ENCODE data around the gene ITPRID1. TPM values are rescaled to one million over a fixed set of nuclear protein-coding genes. Genes with fewer than 3 reads are reported as not detected.

Gene ITPRID1
- total RNA-seq, 2 donors from 2014 or later, result not detected

GRCh38 chr7:31595390-31595789 is 81.5 kb downstream of the ITPRID1 start:
- no peak for DNase-seq
- no peak for ATAC-seq
- intact Hi-C loops (cut with DNase I), result no loop called here

DNA sequence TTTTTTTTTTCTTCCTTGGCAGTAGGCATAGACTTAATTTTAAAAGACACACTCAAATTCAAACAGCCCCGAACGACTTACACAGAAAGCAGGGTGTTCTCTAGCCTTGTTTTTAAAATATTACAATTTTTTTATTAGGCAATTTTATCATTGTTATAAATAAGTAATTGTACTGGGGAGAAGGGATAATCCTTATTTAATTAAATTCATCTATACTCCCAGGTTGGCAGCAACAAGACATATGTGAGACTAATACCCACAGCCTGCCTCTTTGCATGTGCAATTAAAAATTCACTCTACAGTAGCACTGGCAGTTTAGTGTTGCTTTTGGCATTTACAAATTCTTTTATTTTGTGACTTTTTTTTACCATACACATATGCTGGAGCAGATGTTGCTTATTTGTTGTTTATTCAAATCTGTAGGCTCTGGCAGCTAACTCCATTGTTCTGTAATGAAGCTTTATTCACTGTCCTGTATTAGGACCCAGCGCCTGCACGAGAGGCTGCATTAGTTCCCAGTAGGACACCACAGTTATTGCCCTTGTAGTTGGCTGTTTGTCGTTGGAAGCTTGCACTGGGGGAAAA is 88.2 kb downstream of the ITPRID1 start:
- DNase-seq (no peak), ATAC-seq (no peak)
- intact Hi-C loops (cut with DNase I), result no loop called here

GRCh38 chr7:31603046-31603445 is 89.2 kb downstream of the ITPRID1 start:
- intact Hi-C loops (cut with DNase I), result no loop called here
- no peak for ATAC-seq
- DNase-seq, result no peak

DNA sequence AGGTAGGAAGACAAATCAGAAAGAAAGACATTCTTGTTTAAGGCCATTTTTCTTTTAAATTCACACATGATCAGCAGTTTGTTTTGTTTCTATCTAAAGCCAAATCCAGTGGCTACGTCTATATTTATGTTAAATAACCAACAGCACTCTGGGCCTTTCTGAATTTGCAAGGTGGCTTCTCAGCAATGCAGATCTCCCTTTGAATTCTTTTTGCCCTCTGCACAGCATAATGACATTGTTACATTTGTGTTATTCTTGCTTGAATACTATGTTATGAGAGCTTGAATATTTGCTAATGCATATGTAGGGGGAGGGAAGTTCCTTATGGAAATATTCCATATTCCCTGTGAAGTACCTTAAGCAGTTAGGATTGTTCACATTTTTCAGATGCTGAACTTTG is 99.7 kb downstream of the ITPRID1 start:
- ATAC-seq, result no peak
- intact Hi-C loops (cut with DNase I), result no loop called here
- no peak for DNase-seq

DNA sequence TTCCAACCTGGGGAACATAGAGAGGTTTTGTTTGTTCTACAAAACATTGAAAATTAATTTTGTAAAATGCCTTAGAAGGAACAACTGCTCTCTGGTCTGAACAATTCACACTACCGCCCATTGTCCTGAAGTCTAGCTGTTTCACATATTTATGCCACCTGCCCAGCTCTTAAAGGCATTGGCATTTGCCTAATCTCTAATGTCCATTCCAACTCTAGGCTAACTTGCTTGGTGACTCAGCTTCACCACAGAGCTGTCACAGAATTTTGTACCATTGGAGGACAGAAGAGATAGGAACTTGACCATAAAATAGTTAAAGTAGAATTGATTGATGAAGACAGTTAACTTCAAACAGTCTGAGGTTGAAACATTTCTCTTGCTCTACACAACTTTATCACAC is 119.6 kb downstream of the ITPRID1 start:
- ATAC-seq, result no peak

GRCh38 chr7:31633894-31634494 is 120.1 kb downstream of the ITPRID1 start:
- DNase-seq, result peak; percentile 28
- intact Hi-C loops (cut with DNase I), result loop anchor here (2.0 to 10.0 kb wide), 3 partner anchors 191 to 499 kb away; no protein-coding TSS in a partner anchor
- peak; percentile 79 to 84 for ATAC-seq

More for the DNA sequence above, 119.6 kb downstream of the ITPRID1 start:
- intact Hi-C loops (cut with DNase I), result loop anchor here (2.0 to 10.0 kb wide), 3 partner anchors 191 to 499 kb away; no protein-coding TSS in a partner anchor
- DNase-seq, result no peak

DNA sequence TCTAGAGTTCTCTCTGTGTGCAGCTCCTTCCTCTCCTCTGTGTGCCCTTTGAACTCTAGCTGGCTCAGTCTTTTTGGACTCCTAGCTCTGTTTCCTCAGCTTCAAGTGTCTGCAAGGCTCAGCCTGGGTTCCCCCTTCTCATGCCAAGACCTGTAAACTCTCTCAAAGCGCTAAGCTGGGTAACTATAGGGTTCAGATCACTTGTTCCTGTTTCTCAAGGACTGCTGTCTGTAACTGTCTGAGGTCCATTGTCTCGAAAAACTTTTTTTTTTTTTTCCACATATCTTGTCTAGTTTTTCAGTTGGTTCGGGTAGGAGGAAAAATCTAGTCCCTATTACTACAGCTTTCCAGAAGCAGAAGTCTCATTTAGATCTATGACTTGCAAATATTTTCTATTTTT is 126.5 kb downstream of the ITPRID1 start:
- ATAC-seq (no peak), DNase-seq (no peak)
- intact Hi-C loops (cut with DNase I), result no loop called here

GRCh38 chr7:31642681-31643115 is 128.8 kb downstream of the ITPRID1 start:
- intact Hi-C loops (cut with DNase I), result no loop called here
- ATAC-seq (peak in 1 of 2 donors; percentile 53), DNase-seq (no peak)

GRCh38 chr7:31646942-31647341 is 133.1 kb downstream of the ITPRID1 start:
- intact Hi-C loops (cut with DNase I), result no loop called here
- ATAC-seq, result no peak
- DNase-seq, result no peak

DNA sequence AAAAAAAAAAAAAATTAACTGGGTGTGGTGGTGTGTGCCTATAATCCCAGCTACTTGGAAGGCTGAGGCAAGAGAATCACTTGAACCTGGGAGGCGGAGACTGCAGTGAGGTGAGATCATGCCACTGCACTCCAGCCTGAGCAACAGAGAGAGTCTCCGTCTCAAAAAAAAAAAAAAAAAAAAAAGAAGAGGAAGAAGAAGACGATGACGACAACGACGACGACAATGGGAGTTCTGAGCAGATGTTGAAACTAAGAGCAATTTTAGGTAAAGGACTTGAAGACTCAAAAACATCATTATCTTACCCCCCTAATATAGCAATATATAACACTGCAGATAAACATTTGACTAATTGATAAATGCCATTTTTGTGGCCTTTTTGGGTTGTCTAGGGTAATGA is 133.6 kb downstream of the ITPRID1 start:
- intact Hi-C loops (cut with DNase I), result no loop called here
- ATAC-seq, result no peak
- DNase-seq, result no peak

DNA sequence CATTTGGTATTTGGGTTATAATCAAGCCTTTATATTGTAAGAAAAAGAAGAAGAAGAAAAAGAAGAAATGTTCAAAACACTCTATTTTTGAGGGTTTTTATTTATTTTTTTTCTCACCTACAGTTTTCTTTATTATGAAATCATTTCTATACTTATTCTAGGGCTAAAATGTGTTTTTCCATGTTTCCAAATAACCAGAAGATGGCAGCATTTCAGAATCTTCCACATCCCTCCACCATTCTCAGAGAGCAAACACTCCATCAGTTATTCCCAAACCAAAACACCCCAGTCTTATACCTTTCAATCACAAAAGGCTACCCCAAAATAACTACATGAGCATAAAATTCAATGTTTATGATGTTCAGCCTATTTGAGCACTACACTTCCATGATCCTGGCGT is 134.4 kb downstream of the ITPRID1 start:
- ATAC-seq, result no peak
- DNase-seq, result no peak
- intact Hi-C loops (cut with DNase I), result no loop called here

GRCh38 chr7:31648880-31649279 is 135.0 kb downstream of the ITPRID1 start:
- DNase-seq (no peak), ATAC-seq (no peak)
- intact Hi-C loops (cut with DNase I), result no loop called here

DNA sequence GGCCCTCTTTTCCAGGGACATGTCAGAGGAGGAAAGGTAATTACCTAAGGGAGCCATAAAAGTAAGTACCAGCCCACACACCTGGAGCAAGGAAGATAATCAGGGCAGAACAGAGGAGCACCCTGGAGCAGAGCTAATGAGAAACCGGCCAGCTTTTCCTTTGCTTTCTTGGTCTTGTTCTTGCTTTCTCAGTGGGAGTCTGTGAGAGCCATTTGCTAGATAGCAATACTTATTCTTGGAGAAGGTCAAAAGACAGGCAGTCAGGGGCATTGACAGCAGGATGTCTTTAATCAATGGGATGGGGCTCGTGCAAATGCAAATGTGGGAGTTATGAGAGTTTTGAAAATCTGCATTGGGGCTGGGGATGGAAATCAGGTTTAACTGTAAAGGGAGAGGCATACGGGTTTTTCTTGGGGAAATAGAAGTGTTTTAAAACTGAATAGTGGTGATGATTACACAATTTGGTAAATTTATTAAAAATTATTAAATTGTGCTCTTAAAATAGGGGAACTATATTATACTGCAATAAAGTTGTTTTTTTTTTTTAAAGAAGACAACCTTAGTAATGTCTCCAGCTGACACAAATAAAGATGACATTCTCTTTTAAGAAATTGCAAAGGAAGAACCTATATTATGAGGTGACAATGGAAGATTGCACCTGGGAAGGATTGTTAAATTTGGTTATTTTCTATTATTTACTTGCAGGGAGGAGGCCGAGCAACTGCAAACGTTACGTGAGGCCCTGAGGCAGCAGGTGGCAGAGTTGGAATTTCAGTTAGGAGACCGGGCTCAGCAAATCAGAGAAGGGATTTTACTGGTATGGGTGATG is 137.6 kb downstream of the ITPRID1 start:
- DNase-seq (no peak), ATAC-seq (no peak)
- intact Hi-C loops (cut with DNase I), result no loop called here

- DNase-seq (no peak), ATAC-seq (no peak)
- intact Hi-C loops (cut with DNase I), result no loop called here
Measured at GRCh38 chr7:31652063-31652326, 138.1 kb downstream of the ITPRID1 start.

DNA sequence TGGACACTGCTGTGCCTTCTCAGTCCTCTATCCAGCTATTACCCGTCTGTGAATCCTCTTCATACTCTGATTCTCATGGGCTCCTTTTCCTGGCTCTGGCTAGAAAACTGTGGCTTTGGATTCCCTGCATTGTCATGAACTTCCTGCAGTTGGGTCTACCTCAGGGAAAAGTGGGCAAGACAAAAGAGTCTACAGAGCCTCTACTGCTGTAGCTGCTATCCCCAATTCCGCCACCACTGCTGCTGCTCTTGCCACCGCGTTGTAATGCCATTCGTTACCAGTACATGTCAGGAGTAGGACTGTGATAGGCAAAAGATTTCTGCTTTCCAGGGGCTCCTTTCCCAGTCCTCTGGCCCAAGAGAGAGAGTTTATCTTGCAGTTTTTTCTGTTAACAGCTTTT is 149.2 kb downstream of the ITPRID1 start:
- no peak for ATAC-seq
- DNase-seq, result no peak
- intact Hi-C loops (cut with DNase I), result no loop called here

GRCh38 chr7:31664890-31665289 is 151.0 kb downstream of the ITPRID1 start:
- ATAC-seq (no peak), DNase-seq (no peak)
- intact Hi-C loops (cut with DNase I), result no loop called here

- no peak for ATAC-seq
- intact Hi-C loops (cut with DNase I), result no loop called here
- no peak for DNase-seq
Measured at GRCh38 chr7:31665546-31665945, 151.7 kb downstream of the ITPRID1 start.

- intact Hi-C loops (cut with DNase I), result no loop called here
- DNase-seq (no peak), ATAC-seq (no peak)
Measured at GRCh38 chr7:31669461-31669860, 155.6 kb downstream of the ITPRID1 start.

DNA sequence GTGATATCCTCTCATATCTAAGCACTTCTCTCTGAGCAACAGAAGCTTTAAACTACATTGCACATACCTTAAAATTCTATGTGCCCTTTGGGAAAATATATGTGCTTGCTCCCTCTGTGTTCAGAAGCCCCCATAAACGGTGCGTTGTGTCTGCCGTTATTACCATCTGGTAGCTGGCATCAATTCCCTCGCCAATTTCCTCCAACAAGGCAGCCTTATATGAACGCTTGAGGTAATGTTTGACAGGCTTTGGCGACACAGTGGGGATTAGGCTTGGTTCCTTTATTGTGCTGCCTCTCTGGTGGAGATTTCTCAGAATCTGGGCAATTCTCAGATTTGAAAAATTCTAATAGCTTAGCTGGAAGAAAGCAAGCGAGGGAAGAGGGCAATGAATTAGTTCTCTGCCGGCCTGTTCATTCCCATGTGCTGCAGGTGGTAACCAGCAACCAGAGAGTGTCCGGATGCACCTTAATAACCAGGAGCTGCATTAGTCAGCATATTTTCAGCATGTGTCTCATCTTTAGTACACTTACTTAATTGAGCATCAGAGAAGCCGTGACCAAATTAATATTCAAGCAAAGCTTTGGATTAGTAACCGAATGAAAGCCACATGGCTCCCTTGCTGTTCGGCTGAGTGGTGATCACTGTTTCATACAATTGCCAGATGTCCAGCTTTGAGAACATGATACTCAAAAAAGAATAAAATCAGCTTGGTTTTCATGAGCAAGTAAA is 165.8 kb downstream of the ITPRID1 start:
- DNase-seq (no peak), ATAC-seq (no peak)
- intact Hi-C loops (cut with DNase I), result no loop called here

Data from left cardiac atrium (tissue), 4 donors.